Liver (tissue), 3 donors: ENCODE data around the gene VPS39.

ENCODE experiments used
- EGR1 ChIP-seq, 2 donors: IDR thresholded peaks; 2 replicates each; pipeline ENCODE4 v1.6.1; 2016 to 2018; ENCODE audit warnings: antibody characterized with exemption in 2 of 2, low read depth in 2 of 2
- FOXA1 ChIP-seq: IDR thresholded peaks from 2 replicates; pipeline ENCODE4 v1.6.1; 2016; ENCODE audit warnings: antibody characterized with exemption
- GABPA ChIP-seq, 2 donors: IDR thresholded peaks in 1 of 2; conservative IDR thresholded peaks in 1 of 2; 2 replicates each; pipeline ENCODE4 v1.6.1; 2016; ENCODE audit warnings: antibody characterized with exemption in 2 of 2, mild to moderate bottlenecking in 1 of 2, moderate library complexity in 1 of 2
- MAX ChIP-seq: IDR thresholded peaks from 2 replicates; pipeline ENCODE4 v1.6.1; 2016; ENCODE audit warnings: antibody characterized with exemption
- RAD21 ChIP-seq, 2 donors: IDR thresholded peaks; 2 replicates each; pipeline ENCODE4 v1.6.1; 2016; ENCODE audit warnings: antibody characterized with exemption in 2 of 2, mild to moderate bottlenecking in 2 of 2
- ZBTB33 ChIP-seq: IDR thresholded peaks from 2 replicates; pipeline ENCODE4 v1.6.1; 2016; ENCODE audit warnings: antibody characterized with exemption
- TF ChIP-seq, protein P1 (sequence below): fragments of 150-350 bp; IDR thresholded peaks from 2 replicates; pipeline ENCODE4 v1.5.1; 2017; ENCODE audit warnings: improper control_type of control experiment, low read depth, low read length; ENCODE audit not compliant: missing input control
- TF ChIP-seq, protein P2 (sequence below): IDR thresholded peaks from 2 replicates; pipeline ENCODE4 v1.6.1; 2016; ENCODE audit warnings: antibody characterized with exemption
- donor health status: healthy.
- donor health status: healthy.

GRCh38 chr15:42163291-42163690 lies 44.8 kb downstream of the VPS39 start:
- TF ChIP-seq, protein P1, sequence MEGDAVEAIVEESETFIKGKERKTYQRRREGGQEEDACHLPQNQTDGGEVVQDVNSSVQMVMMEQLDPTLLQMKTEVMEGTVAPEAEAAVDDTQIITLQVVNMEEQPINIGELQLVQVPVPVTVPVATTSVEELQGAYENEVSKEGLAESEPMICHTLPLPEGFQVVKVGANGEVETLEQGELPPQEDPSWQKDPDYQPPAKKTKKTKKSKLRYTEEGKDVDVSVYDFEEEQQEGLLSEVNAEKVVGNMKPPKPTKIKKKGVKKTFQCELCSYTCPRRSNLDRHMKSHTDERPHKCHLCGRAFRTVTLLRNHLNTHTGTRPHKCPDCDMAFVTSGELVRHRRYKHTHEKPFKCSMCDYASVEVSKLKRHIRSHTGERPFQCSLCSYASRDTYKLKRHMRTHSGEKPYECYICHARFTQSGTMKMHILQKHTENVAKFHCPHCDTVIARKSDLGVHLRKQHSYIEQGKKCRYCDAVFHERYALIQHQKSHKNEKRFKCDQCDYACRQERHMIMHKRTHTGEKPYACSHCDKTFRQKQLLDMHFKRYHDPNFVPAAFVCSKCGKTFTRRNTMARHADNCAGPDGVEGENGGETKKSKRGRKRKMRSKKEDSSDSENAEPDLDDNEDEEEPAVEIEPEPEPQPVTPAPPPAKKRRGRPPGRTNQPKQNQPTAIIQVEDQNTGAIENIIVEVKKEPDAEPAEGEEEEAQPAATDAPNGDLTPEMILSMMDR: no peak
- TF ChIP-seq EGR1 (IDR thresholded peaks at IDR 0.05; ENCODE audit: low read depth in 2 of 2) (no peak), ZBTB33 (no peak), GABPA (IDR thresholded peaks at IDR 0.05 in 1 of 2, conservative IDR thresholded peaks at IDR 0.05 in 1 of 2) (no peak), MAX (no peak), RAD21 (IDR thresholded peaks at IDR 0.05) (no peak), FOXA1 (no peak)
- TF ChIP-seq, protein P2, sequence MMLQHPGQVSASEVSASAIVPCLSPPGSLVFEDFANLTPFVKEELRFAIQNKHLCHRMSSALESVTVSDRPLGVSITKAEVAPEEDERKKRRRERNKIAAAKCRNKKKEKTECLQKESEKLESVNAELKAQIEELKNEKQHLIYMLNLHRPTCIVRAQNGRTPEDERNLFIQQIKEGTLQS: no peak
